Femur (tissue), 1 donor: ENCODE results near the gene DENND4C.
"Not testable (repeated sequence)": the region's sequence is repeated elsewhere in the genome, so short reads cannot be mapped to it uniquely, and the experiment has no call there.

Experiments used
- DNase-seq: peaks from one replicate; pipeline ENCODE4 v3.0.0-alpha.2; 2017

DENND4C gene

DNA sequence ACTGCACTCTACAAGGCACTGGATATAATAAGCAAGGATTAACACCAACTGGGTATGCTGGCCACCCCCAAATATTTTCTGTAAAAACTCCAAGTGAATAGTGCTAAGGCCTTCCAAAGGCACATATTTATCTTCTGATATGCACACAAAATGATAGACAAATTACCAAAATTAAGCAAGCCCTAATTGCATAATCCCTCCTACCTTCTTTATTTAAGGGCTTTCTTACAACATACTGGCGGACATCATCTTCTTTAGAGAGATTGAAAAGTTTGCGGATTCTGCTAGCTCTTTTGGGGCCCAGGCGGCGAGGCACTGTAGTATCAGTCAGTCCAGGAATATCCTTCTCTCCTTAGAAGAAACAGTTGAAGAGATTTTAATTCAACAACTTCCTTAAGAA lies 147.7 kb downstream of the DENND4C start:
- no peak for DNase-seq

GRCh38 chr9:19378647-19379046 lies 148.2 kb downstream of the DENND4C start:
- no peak for DNase-seq

DNA sequence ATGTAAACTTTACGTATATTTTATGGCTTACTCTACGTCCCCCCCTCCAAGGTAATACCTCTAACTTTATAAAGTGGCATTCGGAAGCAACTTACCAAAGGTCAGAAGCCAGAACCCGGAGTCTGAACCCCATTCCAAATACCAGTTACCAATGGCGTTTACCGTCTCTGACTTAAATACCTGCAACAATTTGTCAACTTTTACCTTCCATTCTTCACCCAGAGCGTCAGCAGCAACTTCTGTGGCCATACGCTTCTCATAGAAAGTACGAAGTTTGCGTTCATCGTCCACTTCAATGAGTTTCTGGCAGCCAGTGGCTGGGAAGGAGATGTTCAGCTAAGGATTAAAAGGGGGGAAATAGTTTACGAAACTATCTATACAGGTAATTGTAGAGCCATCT lies 148.8 kb downstream of the DENND4C start:
- DNase-seq, result no peak

DNA sequence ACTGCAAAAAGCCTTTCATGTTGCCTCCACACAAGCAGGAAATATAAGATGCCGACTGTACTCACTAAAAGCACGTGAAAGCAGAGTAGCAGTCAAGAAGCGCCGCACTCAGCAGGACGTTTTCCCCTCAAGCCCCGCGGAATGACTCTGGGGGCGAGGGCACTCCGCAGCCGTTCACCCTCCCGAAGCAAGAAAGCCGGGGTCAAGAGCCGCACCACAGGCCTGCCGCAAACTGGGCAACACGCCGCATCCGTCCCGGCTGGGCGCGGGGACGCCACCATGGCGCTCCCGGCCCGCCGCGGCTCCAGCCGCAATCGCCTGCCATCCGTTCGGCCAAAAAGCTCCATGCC lies 149.2 kb downstream of the DENND4C start:
- DNase-seq, result no peak

GRCh38 chr9:19380826-19381075 lies 150.3 kb downstream of the DENND4C start:
- no peak for DNase-seq

GRCh38 chr9:19381656-19382055 lies 151.2 kb downstream of the DENND4C start:
- DNase-seq, result no peak

DNA sequence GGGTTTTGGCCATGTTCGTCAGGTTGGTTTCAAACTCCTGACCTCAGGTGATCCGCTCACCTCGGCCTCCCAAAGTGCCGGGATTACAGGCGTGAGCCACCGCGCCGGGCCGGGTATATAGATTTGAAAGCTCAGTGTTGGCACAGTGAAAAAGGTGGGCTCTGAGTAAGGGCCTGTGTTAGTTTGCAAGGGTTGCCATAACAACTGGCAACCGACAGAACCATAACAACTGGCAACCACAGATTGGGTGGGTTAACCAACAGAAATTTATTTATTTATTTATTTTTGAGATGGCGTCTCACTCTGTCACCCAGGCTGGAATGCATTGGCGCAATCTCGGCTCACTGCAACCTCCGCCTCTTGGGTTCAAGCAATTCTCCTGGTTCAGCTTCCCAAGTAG lies 154.7 kb downstream of the DENND4C start:
- not testable (repeated sequence) for DNase-seq

GRCh38 chr9:19385786-19386501 lies 155.5 kb downstream of the DENND4C start:
- DNase-seq, result no peak

DNA sequence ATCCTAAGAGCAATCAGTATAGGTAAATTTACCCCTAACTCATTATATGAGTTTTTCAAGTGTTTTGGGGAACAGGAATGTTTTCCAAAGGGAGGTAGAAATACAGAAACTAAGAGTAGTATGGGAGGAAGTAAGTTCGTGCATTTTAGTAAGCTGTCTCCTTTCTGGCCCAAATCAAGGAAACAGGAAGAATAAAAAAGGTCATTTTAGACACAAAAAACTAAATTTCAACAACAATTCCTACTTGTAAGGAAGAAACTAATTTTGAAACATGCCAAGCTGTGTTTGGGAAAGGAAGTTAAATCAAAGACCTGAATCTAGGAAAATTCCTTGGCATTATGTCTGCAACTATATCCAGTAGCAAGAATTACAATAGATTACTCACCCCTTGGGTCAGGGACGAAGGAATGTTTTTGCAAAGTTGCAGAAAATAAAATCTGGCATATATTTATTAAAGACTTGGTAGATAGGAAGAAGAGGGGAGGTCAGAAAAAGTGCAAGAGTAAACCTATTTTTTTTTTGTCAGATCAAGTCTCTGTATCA lies 156.1 kb downstream of the DENND4C start:
- no peak for DNase-seq

DNA sequence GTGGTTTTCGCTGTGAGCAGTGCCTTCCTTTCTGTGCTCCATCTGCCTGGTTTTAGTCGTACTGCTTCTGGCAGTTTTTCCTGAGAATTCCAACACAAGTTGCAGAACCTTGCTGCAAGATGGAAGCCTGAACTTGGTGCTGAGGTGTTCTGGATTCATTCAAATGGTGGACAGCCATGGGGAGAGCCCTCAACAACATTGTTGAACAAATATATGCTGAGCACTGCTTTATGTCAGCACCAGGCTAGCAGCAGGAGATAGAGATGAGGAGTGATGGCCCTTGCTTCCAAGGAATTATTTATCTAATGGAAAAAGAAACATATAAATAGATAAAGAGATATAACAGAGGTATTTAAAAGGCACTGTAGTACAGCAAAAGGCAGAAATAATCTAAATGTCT lies 156.8 kb downstream of the DENND4C start:
- no peak for DNase-seq

- DNase-seq, result not testable (repeated sequence)
These were observed 159.0 kb downstream of the DENND4C start for GRCh38 chr9:19389539-19389938.

GRCh38 chr9:19397845-19398244 lies 167.4 kb downstream of the DENND4C start:
- DNase-seq, result no peak

DNA sequence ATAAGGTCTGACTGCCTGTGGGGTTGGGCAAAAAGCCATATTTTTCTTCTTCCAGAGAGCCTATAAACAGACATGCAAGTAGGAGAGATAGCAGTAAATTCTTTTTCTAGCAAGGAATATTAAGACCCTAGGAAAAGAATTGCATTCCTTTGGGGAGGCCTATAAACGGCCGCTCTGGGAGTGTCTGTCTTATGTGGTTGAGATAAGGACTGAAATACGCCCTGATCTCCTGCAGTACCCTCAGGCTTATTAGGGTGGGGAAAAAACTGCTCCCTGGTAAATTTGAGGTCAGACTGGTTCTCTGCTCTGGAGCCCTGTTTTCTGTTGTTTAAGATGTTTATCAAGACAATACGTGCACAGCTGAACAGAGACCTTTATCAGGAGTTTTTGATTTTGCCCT lies 172.7 kb downstream of the DENND4C start:
- DNase-seq, result not testable (repeated sequence)

- DNase-seq, result no peak
These were observed 174.0 kb downstream of the DENND4C start for GRCh38 chr9:19404283-19405075.

DNA sequence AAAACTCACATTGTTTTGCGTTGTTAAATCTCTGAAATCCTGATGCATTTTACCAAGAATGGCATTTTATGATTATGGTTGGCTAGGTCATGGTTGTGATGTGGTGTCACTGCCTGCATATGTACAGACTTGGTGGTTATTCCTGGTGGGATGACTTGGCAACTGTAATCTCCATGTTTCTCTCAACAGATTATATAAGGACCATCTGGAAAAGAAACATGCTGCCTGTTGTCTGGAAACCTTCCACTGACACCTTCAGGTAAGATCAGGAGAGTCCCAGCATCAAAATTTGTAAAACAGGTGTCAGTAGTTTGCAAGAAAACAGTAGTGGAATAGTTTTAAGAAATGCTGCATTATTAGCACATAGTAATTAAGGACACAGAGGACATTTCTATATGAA lies 175.3 kb downstream of the DENND4C start:
- no peak for DNase-seq

GRCh38 chr9:19408316-19408692 lies 177.8 kb downstream of the DENND4C start:
- DNase-seq, result no peak

GRCh38 chr9:19408693-19409400 lies 178.4 kb downstream of the DENND4C start, which contains the start of gene ACER2:
TSS of gene ACER2 (plus strand) at chr9:19409009. CDS start at chr9:19409085, 76 bp downstream.
- peak; percentile 94 for DNase-seq

- peak; percentile 30 for DNase-seq
These were observed 179.1 kb downstream of the DENND4C start for GRCh38 chr9:19409401-19410194.

- no peak for DNase-seq
These were observed 179.7 kb downstream of the DENND4C start for GRCh38 chr9:19410195-19410503.

DNA sequence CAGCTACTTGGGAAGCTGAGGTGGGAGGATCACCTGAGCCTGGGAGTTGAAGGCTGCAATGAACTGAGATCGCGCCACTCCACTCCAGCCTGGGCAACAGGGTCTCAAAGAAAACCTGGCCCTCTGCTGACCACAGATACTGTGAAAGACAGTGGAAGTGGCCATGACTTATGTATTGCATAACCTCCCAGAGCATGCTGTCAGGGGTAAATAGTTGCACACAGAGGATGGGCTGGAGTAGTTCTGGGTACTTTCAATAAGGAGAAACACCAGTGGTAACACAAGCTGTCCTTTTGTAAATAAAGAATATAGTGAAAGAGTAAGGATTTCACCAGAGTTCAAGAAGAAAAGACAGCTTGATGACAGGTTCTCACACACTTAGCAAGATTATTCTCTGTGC lies 180.1 kb downstream of the DENND4C start:
- DNase-seq, result no peak

- no peak for DNase-seq
These were observed 180.8 kb downstream of the DENND4C start for GRCh38 chr9:19411316-19411715.

- DNase-seq, result not testable (repeated sequence)
These were observed 183.0 kb downstream of the DENND4C start for GRCh38 chr9:19413456-19413855.

- DNase-seq, result no peak
These were observed 185.7 kb downstream of the DENND4C start for GRCh38 chr9:19416143-19416542.
